ENCODE measurements around the gene LRRTM3.

Gene LRRTM3

DNA sequence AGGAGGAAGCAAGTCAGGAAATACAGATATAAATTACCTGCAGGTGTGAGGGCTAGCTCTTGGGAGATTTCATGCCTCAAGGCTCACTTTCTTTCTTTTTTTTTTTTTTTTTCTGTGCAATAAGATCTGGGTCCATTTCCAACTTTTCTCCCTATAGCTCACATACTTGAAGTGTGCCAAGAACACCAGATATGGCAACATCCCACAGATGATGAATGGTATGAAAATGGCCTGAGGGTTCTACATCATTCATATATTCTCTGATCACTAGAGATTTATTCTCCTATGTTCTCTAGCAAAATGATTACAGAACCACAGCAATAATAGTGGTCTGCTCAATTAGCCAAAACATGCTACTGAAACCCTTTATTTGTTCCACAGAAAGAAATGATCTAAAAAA lies 117.2 kb downstream of the LRRTM3 start:
- DNase-seq: no peak

- DNase-seq: no peak
These were observed 119.6 kb downstream of the LRRTM3 start for GRCh38 chr10:67045404-67045803.

DNA sequence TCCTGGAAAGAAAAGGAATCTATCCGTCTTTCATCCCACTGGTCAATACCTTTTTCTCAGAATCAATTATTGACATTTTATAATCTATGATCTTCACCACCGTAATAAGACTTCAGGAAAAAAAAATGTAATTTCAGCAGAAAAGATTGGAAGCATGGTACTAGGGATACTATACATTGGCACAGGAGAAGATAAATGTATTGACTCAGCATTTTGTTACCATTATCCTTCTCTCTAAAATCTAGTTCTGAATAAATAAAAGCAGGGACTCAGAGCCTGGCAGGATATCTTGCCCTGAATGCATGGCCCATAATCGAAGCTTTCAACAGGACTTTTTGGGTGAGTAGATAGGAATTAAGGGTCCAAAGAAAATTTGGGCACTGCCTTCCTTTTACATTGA lies 120.7 kb downstream of the LRRTM3 start:
- DNase-seq: no peak

DNA sequence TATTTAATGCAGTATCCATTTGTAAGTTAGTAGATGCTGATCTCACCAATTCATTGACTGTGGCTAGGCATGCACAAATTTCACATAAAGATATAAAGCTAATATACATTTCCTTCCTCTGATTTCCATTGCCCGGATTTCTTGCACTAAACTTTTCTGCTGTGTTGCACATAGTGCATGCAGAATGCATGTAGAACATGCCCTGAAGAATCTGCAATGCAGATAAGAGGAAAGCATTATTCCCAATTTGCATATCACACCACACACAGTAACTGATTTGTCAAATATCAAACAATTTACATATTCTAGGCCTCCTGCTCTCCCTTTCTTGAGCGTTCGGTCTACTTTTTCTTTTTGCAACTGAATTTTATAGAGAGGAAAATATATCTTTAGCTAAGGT lies 124.2 kb downstream of the LRRTM3 start:
- no peak for DNase-seq

- no peak for DNase-seq
These were observed 124.6 kb downstream of the LRRTM3 start for GRCh38 chr10:67050415-67050814.

DNA sequence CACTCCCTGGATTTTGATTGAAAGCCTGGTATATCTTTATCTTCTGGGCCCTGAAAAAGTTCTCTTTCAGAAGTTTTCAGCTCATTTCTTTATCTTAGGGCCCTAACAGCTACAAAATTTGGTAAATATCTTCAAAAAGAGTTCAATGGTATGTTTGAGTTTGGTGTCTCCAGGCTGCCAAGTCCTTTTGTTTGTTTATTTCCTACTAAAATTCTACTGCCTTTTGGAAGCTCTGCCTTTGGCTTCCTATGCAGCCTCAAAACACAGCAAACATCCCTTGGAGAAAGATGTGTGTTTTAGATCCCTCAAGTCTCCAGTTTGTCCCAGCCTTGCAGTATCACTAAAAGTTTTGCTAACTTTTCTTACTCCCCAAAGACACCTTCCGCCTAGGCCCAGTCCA lies 146.8 kb downstream of the LRRTM3 start:
- no peak for DNase-seq

- no peak for DNase-seq
These were observed 149.7 kb downstream of the LRRTM3 start for GRCh38 chr10:67075491-67075971.

GRCh38 chr10:67076144-67076543 lies 150.3 kb downstream of the LRRTM3 start:
- DNase-seq: no peak

GRCh38 chr10:67077376-67077775 lies 151.5 kb downstream of the LRRTM3 start:
- DNase-seq: no peak

DNA sequence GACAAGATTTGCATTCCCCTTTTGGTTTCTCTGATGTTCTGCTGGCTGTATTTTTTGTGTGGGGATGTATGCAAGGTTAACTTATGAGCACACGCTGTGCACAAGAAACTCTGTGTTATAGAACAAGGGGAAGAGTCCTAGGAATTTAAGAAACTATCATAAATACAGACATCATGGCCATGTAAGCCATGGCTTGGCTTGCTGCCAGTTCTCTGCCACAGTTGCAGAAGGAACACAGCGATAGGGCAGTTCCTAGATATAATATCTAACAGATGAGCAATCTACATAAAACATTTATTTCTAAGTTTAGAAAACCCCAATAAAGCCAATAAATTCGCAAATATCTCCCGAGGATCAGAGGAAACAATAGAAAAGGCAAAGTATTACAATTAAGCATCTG lies 153.3 kb downstream of the LRRTM3 start:
- no peak for DNase-seq

DNA sequence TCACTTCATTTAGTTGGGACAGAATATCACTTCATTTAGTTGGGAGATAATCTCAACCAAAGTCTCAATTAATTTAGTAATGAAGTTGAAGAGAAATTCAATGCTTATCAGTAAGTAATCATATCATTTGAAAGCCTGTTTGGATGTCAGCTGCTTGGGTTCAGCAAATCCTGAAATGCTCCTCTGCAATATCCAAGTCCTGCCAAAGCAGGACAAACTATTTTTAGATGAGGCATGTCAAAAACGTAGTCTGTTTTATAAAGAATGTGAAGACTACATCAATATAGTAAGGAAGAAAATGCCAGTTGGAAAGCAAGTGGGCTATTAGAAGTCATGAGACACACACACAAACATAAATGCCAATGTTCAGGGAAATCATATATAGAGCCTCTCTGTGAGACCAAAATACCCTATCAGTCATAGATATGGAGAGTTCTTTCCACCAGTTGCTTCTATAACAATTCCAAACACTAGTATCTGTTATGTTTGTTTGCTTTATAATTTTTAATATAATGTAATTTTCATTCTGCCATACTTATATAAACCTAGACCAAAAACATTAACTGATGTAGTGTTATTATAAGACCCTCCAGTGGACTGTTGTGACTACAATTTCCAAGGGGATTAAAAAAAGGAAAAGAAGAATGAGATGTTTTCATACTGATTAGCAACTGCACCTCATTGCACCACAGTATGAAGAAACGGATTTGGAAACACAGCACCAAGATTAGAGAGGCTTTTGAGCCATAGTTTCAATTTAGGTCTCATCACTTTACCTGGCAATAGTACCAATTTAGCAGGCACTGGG lies 160.7 kb downstream of the LRRTM3 start:
- DNase-seq: no peak

GRCh38 chr10:67087135-67087425 lies 161.2 kb downstream of the LRRTM3 start:
- no peak for DNase-seq

DNA sequence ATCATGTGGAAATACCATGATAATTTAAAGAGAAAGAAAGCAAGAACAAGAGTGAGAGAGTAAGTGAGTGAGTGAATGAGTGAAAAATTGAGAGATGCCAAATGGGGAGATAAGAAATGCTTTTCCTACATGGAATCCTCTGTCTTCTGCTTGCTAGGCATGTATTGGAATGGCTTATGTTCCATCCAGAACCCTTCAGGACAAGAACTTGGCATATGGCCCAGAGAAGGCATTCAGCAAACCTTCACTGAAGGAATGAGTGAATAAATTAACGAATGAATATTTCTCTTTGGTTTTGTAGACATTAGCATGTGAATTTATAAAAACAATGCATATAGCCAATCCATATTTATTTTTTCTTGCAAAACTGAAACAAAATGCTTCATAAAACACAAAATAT lies 162.2 kb downstream of the LRRTM3 start:
- no peak for DNase-seq

- no peak for DNase-seq
These were observed 169.7 kb downstream of the LRRTM3 start for GRCh38 chr10:67095531-67095930.

GRCh38 chr10:67098461-67098860 lies 172.6 kb downstream of the LRRTM3 start:
- no peak for DNase-seq

DNA sequence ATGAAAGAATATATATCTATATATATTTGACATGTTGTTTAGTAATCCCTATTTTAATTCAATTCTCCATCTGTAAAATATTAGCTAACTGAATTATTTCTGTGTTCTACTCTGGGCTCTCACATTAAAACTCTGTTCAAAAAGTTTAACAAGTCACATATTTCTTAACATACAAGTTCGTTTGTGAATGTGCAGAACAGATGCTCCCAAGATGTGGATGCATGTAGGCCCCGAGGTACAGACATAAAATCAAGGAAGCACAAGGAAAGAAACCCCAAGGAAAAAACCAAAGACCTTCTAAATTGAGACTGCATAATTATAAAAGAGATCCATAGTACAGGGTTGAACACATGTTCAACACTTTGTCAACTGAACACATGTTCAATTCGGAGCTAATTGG lies 175.1 kb downstream of the LRRTM3 start:
- DNase-seq: no peak

- DNase-seq: no peak
These were observed 181.8 kb downstream of the LRRTM3 start for GRCh38 chr10:67107670-67108069.

GRCh38 chr10:67110286-67110685 lies 184.4 kb downstream of the LRRTM3 start:
- no peak for DNase-seq

- no peak for DNase-seq
These were observed 186.9 kb downstream of the LRRTM3 start for GRCh38 chr10:67112765-67113164.

DNA sequence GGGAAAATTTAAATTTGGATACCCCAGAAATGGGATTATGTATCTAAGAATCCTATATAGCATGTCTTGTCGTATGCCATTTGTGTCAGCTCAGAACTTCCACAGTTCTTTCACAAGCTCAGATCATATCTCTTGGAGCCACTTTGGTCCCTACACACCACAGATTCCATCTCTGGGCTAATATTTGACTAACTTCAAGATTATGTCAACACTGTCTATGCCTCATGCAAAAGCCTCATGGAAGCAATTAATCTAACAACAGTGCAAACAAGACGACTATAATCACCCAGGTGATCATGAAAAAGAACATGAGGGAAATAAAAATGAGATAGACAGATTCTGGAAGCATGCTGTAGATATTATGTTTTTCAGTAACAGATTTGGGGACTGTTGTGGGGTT lies 189.1 kb downstream of the LRRTM3 start:
- DNase-seq: no peak

DNA sequence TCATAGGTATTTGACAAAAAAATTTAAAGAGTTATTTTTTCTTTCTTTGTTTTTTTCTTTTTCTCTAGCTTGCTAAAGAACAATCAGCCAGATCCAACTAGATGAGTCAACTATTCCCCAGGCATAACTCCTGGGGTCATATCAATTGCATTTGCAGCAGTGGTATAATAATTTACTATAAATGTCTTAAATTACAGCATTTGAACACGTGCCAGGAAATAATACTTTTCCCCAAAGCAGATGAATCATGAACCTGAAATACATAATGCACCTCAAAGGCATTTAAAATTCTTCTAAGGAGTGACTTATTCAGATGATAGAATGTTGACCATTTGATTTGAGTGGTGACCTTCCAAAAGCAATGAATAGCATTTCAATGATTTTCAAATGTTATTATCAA lies 190.1 kb downstream of the LRRTM3 start:
- no peak for DNase-seq

DNA sequence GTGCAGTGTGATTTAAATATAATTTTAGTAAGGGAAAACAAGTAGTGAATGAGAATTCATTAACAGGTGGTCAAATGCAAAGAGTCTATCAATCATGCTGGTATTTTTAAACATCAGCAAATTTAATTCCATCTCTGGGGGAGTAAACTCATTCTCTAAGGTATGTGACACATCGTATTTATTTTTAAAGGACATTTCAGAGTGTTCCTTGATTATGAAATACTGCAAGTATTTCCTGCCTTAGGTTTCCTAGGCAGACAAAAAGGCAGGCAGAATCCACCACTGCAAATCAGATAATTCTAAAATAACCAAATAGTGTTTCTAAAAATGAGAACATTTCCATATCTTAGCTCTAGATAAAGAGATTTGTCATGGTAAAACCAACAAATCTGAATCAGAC lies 193.8 kb downstream of the LRRTM3 start:
- no peak for DNase-seq

GRCh38 chr10:67127441-67127840 lies 201.6 kb downstream of the LRRTM3 start:
- DNase-seq: no peak

DNA sequence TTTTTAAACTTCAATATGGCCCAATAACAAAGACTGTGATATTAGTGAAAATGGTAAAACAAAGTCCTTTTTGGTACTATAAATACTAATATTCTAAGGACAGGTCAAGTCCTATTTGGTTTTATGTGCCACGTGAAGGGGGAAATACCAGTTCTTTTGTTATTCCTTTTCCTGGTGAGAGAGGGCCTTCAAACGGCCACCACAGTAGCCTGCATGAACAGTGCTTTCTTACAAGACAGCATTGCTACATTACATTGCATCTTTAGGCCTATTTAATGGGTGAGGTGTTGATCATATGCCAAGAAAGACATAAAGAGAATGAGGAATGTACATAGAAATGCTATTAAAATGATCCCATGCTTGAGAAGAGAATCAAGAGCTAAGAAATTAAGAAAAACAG lies 214.8 kb downstream of the LRRTM3 start:
- DNase-seq: no peak

GRCh38 chr10:67141300-67141699 lies 215.5 kb downstream of the LRRTM3 start:
- DNase-seq: no peak
